GM12874 (cell line): ENCODE measurements around the gene MAPK8IP3.

Source experiments
- TF ChIP-seq, protein P1 (sequence below): IDR thresholded peaks from 2 replicates; pipeline ENCODE4 v1.5.1; 2011; ENCODE audit warnings: low read depth, mild to moderate bottlenecking, control low read depth, low read length, moderate library complexity; ENCODE audit not compliant: insufficient read depth

Gene MAPK8IP3

DNA sequence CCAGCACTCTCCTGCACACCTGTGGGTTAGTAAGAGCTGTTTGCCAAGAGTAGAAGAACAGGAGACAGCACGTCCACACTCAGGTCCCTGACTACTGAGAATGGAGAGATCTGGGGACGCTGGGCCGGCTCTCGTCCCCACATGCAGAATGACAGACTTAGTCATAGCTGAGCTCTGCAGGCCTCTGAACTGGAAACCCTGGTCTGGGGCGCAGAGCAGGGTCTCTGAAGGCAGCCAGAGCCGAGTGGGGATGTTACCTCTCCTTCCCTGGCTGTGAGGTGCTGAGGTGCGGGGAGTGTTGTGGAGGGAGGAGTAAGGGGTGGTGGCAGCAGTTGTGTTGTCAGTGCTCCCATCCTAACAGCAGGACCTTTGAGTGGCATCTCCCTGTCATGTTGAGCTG lies 35.1 kb upstream of the MAPK8IP3 start:
- TF ChIP-seq, protein P1, sequence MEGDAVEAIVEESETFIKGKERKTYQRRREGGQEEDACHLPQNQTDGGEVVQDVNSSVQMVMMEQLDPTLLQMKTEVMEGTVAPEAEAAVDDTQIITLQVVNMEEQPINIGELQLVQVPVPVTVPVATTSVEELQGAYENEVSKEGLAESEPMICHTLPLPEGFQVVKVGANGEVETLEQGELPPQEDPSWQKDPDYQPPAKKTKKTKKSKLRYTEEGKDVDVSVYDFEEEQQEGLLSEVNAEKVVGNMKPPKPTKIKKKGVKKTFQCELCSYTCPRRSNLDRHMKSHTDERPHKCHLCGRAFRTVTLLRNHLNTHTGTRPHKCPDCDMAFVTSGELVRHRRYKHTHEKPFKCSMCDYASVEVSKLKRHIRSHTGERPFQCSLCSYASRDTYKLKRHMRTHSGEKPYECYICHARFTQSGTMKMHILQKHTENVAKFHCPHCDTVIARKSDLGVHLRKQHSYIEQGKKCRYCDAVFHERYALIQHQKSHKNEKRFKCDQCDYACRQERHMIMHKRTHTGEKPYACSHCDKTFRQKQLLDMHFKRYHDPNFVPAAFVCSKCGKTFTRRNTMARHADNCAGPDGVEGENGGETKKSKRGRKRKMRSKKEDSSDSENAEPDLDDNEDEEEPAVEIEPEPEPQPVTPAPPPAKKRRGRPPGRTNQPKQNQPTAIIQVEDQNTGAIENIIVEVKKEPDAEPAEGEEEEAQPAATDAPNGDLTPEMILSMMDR, result no peak

DNA sequence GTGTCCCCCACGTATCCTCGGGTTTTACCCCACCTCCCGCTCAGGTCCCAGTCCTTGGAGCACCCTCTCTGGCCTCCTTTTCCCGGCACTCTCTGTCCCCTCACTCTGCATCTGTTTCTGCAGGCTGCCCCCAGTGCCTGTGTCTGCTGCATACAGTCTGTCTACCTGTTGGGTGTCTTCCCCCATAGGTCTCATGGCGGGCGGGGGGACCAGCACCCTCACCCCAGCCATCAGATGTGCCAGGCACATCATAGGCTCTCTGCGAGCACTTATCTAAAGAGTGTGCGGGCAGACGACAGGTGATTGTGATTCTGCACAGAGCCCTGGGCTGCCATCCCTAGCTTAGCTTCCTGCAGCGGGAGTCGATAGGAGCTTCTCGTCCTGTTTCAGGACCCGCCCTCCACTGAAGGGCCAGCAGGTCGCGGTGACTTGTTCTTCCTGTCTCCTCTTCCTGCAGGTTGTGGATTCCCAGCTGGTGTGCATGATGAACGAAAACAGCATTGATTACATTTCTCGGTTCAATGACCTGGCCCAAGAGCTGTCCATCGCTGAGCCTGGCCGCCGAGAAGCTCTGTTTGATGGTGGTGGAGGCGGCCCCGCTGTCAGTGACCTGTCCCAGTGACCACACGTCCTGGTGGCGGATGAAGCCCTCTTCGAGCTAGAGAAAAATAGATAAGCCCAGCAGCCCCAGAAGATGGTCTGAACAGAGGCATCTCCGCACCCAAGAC lies 32.4 kb upstream of the MAPK8IP3 start:
- TF ChIP-seq, protein P1, result no peak

DNA sequence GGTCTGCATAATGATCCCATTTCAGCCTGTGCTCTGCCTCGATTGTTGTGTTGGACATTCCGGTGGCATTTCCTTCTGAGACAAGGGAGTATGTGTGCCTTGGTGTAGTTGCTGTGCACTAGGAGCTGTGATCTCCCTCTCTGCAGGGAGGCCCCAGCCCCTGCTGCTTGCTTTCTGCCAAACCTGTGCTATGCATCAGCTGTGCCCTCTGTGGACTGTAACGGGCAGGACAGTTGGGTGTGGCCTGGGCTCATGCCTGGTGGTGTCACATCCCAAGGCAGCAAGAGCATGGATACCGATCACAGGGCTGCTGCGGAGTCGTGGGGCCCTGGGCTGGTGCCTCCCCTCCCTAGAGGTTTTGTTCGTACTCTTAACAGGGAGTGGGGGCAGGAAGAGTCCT lies 31.7 kb upstream of the MAPK8IP3 start:
- TF ChIP-seq, protein P1, result no peak

DNA sequence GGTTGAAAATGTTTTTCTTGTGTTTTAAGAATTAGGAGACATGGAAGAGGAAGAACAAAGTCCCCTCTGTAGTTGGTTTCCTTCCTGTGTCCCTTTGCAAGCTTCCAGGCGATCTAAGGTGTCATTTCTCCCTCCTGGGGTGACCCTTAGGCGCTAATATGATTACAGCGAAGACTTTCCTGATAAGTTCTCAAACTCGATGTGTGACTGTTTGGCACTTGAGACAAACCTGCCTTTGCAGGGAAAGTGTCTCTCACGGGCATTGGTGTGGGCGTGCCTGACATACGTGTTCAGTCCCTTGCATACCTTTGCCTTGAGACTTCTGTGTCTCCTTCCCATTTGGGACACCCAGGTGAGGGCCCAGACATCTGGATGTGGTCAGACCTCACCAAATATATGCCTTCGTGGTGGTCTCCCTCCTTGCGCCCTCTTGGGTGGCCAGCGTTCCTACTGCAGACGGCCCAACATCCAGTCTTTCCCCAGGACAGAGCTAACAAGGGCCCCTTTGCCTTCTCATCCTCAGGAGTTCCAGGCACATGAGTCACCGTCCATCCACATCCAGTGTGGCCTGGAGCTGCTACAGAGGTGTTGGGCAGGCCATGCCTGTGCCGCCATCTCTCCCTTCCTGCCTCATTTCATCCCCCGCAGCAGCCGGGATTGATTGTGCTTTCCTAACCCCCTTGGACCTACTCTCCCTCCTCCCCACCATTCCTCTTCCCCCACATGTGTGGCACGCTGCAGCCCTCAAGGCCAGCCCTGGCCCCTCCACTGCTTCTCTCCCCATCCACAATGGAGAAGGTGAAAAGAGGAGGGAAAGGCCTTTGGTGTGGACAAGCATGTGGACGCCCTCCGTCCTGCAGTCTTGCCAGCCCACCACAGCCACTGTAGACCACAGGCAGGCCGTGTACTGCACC lies 31.0 kb upstream of the MAPK8IP3 start:
- TF ChIP-seq, protein P1, result no peak

DNA sequence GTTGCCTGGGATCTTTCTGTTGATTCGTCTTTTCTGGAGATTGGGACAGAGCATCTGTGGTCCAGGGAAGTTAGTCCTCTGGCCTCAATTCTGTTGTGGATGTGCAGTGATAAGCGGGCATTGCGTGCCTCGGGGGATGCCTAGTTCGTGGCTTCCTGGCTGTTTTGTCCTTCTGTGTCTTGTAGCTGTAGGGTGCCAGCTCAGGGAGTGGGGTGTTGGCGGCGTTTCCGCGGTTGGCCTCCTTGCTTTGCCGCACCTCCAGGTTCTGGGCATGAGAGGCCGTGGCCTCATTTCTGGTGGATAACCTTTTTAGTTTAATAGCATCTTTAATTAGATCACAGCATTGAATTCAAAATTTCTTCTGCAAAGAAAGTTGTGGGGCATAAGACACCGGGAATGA lies 29.3 kb upstream of the MAPK8IP3 start:
- TF ChIP-seq, protein P1, result no peak

DNA sequence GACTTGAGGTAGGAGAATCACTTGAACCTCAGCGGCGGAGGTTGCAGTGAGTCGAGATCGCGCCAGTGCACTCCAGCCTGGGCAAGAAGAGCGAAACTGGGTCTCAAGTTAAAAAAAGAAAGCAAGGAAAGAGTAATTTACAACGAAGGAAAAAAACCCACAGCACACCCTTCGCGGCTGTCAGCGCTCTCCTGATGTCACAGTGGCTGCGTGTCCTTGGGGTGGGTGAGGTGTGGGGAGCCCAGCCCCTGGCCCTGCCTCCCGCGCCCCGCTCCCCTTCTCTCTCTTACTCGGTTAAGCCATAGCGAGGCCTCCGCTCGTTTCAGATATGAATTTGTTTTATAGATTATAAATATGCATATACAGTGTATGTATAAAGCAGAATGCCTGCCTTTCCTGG lies 28.7 kb upstream of the MAPK8IP3 start:
- TF ChIP-seq, protein P1, result no peak

DNA sequence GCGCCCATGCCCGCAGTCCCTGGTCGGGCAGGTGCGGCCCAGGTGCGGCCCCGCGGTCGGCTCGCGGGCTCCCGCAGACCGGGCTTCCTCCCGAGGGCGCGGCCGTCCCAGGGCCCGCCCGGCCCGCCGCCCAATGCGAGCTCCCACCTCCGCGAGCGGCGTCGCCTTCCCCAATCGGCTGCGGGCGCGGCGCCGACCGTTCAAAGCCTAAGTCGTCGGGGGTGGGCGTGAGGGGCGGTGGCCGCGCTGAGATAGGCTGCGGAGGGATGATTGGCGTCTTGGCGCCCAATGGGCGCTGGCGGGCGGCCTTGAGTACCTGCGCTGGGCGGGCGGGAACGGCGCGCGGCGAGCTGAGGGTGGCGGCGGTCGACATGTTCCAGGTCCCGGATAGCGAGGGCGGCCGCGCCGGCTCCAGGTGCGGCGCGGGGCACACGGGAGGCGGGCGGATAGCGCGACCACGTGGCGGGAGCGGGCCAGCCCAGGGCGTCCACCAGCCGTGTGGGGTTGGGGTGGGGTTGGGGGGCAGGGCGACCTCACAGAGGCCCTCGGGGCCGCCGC lies 28.0 kb upstream of the MAPK8IP3 start, which contains the start of gene JPT2:
Gene JPT2 (plus strand): TSS at position 338 of the 558 bp plus-strand sequence. CDS start 34 bp downstream, at position 372.
- TF ChIP-seq, protein P1, result no peak
